Suprapubic skin (tissue), 3 donors: ENCODE data around the gene TTLL1.

Experiments
- POLR2AphosphoS5 ChIP-seq, 3 donors: sonication (generic); formaldehyde crosslinking; IDR thresholded peaks; one replicate each; pipeline ENCODE4 v1.6.1; 2017; ENCODE audit warnings: antibody characterized with exemption in 3 of 3
- TF ChIP-seq, protein P1 (sequence below), 2 donors: fragments of 200-600 bp in 1 of 2; fragments of 450-650 bp in 1 of 2; sonication (generic) in 1 of 2; IDR thresholded peaks; one replicate each; pipeline ENCODE4 v1.5.1; 2016 to 2019; ENCODE audit warnings: antibody characterized with exemption in 2 of 2, mild to moderate bottlenecking in 1 of 2, moderate library complexity in 1 of 2

DNA sequence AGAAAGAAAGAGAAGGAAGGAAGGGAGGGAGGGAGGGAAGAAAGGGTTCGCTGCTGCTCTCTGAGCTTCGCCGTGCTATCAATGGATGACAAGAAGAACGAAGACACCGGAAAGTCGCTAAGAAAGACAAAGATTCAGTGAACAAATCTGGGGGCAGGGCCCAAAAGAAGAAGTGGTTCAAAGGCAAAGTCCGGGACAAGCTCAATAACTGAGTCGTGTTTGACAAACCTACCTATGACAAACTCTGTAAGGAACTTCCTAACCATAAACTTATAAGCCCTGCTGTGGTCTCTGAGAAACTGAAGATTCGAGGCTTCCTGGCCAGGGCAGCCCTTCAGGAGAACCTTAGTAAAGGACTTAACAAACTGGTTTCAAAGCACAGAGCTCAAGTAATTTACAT, 2.9 kb upstream of the TTLL1 start:
- TF ChIP-seq, protein P1, sequence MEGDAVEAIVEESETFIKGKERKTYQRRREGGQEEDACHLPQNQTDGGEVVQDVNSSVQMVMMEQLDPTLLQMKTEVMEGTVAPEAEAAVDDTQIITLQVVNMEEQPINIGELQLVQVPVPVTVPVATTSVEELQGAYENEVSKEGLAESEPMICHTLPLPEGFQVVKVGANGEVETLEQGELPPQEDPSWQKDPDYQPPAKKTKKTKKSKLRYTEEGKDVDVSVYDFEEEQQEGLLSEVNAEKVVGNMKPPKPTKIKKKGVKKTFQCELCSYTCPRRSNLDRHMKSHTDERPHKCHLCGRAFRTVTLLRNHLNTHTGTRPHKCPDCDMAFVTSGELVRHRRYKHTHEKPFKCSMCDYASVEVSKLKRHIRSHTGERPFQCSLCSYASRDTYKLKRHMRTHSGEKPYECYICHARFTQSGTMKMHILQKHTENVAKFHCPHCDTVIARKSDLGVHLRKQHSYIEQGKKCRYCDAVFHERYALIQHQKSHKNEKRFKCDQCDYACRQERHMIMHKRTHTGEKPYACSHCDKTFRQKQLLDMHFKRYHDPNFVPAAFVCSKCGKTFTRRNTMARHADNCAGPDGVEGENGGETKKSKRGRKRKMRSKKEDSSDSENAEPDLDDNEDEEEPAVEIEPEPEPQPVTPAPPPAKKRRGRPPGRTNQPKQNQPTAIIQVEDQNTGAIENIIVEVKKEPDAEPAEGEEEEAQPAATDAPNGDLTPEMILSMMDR (IDR thresholded peaks at IDR 0.05), result no peak
- TF ChIP-seq POLR2AphosphoS5 (IDR thresholded peaks at IDR 0.05), result no peak
